HL-60/S4 treated with retinoic acid at 250 ng/mL for 4 days and 3 days (cell line): ENCODE measurements around the gene MICU1.

Source experiments
- in situ Hi-C: fragments of 300-500 bp; cut with MboI; formaldehyde crosslinking; loops from 2 replicates; pipeline ENCODE4 v1.7.0; 2022; ENCODE audit warnings: low sequenced_read_pairs

MICU1 gene

GRCh38 chr10:72318418-72319262 is 307.2 kb downstream of the MICU1 start:
- in situ Hi-C loops: loop anchor here (5.0 kb wide), 1 partner anchor 36 kb away; no protein-coding TSS in a partner anchor
